GM18507 (cell line): ENCODE results near the gene OBSCN.

Experiments used
- DNase-seq: peaks from one replicate; pipeline ENCODE4 v3.0.0; 2011; ENCODE audit warnings: low read depth; ENCODE audit not compliant: insufficient read length; ENCODE audit errors: extremely low spot score
- FAIRE-seq: peaks from 2 replicates; lab custom pipeline; 2011; peaks lifted over from hg19 to GRCh38; lab: Jason Lieb, UNC

Gene OBSCN

DNA sequence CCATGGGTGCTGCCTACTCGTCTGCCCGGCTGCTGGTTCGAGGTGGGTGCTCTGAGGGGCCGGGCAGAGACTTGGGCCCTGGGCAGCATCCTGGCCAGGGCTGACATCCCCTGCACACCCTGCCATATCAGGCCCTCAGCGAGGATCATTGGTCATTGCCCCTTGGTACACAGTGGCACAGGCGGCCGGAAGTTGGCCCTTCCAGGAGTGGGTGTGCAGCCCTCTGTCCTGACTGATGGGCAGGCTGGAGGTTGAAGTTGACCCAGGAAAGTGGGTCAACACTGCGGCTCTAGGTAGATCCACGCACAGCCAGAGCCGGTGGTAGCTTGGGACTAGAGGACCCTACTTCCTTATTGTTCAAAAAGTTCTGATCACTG is 125.9 kb downstream of the OBSCN start:
- DNase-seq = no peak
- FAIRE-seq = no peak

DNA sequence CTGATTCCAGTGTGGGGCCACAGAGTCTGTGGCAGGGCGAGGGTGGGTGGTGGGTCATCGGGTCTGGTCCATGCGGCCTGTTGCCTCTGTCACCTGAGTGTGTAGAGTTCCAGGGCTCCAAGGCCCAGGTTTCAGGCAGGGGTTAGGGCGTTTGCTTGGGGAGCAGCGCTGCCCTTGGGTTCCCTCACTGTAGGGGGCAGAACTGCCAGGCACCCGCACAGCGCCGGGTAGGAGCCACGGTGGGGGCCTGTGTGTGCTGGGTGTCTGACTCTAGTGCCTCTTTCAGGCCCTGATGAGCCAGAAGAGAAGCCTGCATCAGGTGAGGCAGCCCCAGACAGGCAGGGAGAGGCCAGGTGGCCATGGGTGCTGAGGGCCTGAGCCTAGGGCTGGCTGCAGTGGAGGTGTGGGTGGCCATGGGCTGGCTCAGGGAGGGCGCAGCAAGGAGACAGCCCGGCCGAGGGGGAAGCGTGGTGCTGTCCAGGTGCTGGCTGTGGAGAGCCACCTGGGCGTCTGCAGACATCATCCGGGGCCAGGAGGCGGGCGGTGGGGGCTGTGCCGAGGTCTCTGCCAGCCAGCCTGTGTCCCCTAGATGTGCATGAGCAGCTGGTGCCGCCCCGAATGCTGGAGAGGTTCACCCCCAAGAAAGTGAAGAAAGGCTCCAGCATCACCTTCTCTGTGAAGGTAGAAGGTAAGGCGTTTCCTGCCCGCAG is 126.5 kb downstream of the OBSCN start:
- FAIRE-seq = no peak
- DNase-seq = no peak

DNA sequence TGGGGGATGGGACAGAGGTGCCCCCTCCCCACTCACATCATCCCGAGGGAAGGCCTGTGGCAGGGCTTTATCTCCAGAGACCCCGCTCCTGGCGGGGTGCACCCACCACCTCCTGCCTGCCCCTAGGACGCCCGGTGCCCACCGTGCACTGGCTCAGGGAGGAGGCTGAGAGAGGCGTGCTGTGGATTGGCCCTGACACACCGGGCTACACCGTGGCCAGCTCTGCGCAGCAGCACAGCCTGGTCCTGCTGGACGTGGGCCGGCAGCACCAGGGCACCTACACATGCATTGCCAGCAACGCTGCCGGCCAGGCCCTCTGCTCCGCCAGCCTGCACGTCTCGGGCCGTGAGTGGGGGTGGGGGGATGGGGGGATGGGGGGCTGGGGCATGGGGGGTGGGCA is 127.1 kb downstream of the OBSCN start:
- FAIRE-seq = no peak

DNA sequence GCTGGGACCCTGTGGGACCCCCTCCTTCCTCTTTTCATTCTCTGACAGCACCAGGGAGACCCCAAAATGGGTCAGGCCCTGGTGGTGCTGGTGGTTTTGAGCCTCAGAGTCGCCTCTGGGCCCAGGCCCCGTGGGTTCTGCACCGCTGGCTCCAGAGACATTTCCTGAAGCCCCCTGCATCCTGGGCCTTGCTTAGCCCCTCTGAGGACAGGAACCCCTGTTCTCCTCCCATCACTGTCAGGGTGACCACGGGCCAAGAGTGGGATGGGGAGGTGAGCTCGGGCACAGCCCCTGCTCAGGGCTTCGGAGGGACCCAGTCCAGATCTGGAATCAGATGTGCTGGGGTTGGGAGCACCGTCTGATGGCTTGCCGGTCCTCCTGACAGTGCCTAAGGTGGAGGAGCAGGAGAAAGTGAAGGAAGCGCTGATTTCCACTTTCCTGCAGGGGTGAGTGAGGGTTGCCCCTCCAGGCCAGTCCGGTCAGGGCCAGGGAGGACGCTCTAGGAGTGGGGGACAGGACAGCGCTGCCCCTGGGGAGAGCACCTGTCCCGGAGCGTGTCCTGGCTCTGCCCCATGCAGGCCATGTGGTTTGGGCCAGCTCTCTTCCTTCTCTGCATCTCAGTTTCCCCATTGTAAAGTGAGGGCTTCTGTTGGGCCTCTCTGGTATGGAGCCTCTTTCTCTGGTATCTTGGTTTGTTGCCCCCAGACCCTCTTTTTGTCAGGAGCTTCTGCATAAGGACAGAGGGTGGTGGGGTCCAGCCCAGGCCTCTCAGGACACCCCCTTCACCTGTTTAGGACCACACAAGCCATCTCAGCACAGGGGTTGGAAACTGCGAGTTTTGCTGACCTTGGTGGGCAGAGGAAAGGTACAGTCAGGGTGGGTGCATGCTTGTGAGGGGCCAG is 127.8 kb downstream of the OBSCN start:
- FAIRE-seq (no peak), DNase-seq (no peak)

More for the DNA sequence above, 127.1 kb downstream of the OBSCN start:
- no peak for DNase-seq

DNA sequence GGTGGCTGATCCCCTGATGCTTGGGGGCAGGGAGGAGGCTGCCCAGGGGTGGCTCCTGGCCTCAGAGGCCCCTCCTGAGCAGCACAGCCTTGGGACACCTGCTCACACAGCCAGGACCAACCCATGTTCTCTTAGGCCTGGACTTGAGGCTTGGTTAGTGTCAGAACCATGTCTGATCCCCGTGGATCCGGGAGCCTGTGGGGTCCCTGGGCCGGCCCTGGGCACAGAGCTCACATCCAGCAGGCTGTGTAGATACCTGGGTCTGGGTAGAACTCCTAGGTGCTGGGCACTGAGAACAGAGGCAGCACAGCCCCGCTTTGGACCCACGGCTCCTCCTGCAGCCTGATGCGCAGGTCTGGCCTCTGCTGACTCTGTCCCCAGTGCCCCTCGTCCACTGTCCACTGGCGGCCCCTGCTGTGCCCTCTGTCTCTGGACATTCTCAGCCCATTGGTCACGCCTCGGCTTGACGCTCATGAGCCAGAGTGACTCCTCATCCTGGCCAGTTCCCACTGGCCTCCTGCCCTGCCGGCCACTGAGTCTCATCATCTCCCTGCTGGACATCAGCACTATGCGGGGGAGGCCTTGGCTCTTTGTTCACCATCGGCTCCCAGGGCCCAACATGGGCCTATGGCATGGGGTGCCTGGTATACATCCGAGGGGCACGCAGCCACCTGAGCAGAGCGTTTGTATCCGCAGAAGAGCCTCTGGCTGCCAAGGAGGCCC is 128.6 kb downstream of the OBSCN start:
- FAIRE-seq = no peak

DNA sequence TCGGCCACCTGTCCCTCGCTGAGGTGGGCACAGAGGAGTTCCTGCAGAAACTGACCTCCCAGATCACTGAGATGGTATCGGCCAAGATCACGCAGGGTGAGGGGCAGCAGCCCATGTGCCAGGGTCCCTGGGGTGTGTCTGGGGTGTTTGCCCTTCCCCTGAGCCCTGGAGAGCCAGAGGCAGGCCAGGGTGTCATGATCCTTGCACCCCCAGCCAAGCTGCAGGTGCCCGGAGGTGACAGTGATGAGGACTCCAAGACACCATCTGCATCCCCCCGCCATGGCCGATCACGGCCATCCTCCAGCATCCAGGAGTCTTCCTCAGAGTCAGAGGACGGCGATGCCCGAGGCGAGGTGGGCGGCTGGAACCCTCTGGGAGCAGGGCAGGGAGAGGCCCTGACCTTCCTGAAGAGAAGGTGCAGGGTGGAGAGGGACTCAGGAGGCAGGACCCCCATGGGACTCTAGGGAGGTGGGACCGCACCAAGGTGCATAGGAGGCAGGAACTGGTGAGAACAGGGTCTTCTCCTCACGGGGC is 129.3 kb downstream of the OBSCN start:
- FAIRE-seq (no peak), DNase-seq (no peak)

More for the DNA sequence above, 128.6 kb downstream of the OBSCN start:
- DNase-seq = no peak

DNA sequence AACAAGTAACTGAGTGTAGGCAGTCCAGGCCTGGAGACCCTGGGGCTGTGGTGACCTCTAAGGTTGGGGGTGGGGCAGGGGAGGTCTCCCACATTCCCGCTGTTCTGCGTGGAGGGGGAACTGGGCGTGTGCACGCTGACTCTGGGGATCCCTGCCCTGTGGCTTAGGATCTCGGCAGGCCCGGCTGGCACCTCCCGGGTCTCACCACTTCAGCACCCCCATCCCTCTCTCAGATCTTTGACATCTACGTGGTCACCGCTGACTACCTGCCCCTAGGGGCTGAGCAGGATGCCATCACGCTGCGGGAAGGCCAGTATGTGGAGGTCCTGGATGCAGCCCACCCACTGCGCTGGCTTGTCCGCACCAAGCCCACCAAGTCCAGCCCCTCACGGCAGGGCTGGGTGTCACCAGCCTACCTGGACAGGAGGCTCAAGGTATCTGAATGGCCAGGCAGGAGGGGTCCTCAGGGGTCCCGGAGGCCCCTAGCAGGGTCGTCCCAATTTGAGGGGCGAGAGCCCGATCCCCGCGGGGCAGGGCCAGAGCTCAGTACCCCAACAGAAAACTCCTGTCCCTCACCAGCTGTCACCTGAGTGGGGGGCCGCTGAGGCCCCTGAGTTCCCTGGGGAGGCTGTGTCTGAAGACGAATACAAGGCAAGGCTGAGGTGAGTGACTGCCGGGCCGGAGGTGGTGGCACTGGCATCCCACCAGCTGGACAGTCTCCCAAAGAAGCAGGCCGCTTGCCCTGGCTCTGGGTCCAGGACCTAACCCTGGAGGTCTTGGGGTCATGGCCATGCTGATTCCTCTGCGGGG is 130.1 kb downstream of the OBSCN start:
- no peak for DNase-seq
- FAIRE-seq = no peak

DNA sequence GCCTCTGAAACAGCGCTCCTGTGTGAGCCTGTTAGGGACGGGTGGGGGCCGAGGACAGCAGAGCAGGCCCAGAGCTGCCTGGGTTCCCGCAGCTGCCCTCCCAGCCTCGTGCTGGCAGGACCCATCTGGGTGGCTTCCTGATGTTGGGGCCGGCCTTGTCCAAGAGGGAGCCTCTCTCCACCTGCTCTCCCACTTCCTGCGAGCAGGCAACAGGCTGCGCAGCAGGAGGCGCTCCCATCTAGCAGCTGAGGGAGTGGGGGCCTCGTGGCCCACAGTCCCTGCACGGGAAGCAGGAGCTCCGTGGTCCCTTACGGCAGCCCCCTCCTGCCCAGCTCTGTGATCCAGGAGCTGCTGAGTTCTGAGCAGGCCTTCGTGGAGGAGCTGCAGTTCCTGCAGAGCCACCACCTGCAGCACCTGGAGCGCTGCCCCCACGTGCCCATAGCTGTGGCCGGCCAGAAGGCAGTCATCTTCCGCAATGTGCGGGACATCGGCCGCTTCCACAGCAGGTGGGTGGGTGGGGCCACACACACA is 130.7 kb downstream of the OBSCN start:
- FAIRE-seq = no peak

DNA sequence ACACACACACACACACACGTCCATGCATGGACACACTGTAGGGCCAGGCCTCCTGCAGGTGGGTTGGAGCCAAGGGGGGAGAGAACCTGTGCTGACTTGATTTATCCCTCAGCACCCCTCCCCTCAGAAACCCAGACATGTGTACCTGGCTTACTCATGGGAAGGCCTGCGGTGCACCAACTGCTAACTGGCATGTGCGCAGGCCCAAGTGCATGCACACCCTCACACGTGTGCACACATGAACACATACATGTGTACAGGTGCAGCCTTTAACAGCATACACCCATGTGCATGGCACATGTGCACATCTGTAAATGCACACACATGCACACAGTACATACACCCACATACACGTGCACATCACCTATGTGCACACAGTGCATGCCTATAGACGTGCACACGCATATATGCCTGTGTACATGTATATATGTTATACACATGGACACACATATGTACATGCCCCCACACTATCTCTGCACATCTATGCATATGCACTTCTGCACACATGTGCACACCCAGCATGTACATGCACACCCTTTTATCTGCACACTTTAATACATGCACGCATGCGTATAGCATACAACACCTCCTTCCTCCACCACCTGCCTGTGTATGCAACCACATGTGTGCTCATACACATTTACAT is 131.3 kb downstream of the OBSCN start:
- FAIRE-seq = no peak
- DNase-seq = no peak

More for the DNA sequence above, 130.7 kb downstream of the OBSCN start:
- DNase-seq = no peak

DNA sequence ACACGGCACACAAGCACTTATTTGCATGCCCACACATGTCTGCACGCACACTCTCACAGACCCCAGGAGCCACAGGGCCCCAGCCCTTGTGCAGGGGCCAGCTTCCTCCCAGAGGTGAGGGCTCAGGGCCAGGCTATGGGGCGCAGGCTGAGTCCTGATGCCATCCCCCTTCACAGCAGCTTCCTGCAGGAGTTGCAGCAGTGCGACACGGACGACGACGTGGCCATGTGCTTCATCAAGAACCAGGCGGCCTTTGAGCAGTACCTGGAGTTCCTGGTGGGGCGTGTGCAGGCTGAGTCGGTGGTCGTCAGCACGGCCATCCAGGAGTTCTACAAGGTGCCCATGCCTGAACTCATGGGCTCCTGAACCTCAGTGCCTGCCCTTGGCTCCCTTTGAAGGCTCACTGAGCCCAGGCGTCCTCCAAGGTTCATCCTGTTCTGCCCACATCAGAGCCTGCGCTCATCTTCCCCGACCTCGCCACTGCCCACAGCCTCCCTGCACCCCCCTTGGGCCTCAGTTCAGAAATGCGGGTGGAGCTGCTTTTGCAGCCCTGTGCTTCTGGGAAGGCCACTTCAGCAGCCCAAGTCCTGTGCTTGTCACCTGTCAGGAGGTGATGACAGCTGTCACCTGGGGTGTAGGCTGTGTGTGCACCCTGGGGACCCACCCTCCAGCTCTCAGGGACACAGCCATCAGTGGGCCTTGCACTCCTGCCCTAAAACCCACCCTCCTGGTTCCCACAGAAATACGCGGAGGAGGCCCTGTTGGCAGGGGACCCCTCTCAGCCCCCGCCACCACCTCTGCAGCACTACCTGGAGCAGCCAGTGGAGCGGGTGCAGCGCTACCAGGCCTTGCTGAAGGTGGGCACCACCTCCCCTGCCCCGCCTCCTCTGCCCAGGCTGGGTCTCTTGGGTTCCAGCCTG is 132.2 kb downstream of the OBSCN start:
- DNase-seq (no peak), FAIRE-seq (no peak)

DNA sequence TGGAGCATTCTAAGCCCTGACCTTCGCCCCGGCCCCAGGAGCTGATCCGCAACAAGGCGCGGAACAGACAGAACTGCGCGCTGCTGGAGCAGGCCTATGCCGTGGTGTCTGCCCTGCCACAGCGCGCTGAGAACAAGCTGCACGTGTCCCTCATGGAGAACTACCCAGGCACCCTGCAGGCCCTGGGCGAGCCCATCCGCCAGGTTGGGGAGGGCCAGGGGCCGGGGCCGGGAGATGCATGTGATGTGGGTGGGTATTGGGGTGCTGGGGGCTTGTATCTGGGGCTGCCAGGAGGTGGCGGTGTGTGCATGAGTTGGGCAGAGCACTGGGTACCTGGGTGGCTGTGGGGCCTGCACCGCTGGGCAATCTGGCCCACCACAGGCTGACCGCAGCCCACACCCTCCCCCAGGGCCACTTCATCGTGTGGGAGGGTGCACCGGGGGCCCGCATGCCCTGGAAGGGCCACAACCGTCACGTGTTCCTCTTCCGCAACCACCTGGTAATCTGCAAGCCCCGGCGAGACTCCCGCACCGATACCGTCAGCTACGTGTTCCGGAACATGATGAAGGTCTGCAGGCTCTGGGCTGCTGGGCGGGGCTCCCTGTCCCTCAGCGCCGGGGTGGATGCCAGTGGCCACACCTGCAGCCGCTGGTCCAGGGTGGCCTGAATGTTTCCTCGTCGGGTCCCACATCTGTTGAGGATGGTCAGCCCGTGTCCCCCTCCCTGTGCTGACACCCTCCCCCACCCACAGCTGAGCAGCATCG is 133.0 kb downstream of the OBSCN start:
- no peak for DNase-seq

DNA sequence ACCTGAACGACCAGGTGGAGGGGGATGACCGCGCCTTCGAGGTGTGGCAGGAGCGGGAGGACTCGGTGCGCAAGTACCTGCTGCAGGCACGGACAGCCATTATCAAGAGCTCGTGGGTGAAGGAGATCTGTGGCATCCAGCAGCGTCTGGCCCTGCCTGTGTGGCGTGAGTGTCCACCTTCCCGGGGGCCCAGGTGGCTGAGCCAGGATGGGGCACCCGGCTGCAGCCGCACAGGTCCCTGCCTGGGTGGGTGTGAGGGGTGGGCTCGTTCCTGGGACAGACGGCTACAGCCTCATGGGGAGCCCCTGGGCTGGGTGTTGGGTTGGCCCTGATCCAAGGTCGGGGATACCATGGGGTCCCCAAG is 133.6 kb downstream of the OBSCN start:
- no peak for FAIRE-seq
- no peak for DNase-seq

More for the DNA sequence above, 133.0 kb downstream of the OBSCN start:
- no peak for FAIRE-seq

DNA sequence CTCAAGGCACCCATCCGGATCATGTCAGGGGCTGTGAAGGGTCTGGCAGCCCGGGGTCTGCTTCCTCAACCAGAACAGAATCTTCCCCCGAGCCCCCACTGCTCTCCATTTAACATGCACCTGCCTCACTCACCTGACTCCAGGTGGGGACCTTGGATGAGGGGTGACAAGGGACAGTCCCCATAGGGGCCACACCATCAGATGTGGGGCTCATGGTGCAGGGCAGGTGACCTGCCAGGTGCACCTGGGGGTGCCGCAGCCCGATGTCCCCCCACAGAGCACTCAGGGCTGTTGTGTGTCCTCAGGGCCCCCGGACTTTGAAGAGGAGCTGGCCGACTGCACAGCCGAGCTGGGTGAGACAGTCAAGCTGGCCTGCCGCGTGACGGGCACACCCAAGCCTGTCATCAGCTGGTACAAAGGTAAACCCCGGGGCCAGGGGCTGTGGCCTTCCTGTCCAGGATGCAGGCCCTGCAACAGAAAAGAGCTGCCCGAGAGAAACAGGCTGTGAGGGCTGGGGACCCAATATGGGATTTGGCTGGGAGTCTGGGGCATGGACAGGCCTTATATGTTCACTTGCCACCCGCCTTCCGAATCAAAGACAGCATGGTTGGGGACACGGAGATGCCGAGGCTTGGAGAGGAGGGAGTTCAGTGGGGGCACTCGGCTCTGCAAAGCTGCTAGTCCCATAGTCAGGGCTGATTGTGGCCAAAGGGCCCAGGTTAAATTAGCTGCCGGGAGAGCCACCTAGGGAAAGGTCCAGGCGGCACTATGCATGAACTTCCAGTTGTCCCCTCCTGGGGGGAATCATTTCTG is 134.2 kb downstream of the OBSCN start:
- no peak for FAIRE-seq

DNA sequence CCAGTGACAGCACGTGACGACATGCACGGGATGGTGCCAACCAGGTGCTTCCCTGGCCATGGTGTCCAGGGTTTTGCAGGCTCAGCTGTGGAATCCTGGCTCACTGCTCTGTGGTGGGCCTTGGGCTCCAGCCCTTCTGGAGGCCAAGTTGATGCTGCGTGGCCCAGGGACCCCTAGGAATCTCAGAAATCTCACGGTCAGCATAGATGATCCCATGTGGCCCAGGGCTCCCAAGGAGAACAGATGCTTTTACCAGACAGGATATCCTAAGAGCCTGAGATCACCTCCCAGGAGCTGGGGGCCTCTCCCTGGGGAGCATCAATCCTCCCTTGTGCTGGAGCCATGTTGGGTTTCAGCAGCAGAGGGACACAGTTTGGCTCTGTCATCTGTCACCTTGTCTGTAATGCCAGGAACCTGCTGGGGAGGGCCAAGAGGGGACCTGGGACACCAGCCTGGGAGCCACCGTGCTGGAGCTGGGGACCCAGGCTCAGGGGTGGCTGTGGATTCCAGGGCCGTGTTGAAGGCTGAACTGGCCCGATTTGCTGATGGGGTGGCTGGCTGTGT is 134.9 kb downstream of the OBSCN start:
- no peak for DNase-seq
- no peak for FAIRE-seq

More for the DNA sequence above, 134.2 kb downstream of the OBSCN start:
- no peak for DNase-seq

DNA sequence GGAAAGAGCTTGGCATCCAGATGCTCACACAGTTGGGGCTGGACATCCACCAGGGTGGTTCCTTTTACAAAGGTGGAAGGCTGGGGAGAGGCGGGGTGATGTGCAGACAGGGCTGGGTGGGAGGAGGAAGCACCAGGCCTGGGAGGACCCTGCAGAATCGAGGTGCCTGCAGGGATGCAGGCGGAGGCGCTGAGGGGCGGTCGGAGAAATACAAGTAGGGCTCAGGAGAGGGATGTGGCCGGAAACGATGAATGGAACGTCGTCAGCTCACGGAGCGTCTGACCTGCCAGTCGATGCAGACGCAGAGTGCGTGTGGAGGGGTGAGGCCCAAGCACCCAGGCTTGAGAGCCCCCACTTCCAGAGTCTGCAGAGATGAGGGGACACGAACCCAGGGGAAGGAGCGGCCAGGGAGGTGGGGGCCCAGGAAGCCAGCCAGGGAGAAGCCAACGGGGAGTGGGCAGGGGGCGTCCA is 135.4 kb downstream of the OBSCN start:
- no peak for DNase-seq
- FAIRE-seq = no peak
